ENCODE data around the gene MS4A13.

- TF ChIP-seq CTCF (IDR thresholded peaks at IDR 0.05) = no peak
- TF ChIP-seq EP300 (IDR thresholded peaks at IDR 0.05) = no peak
Measured at GRCh38 chr11:60561254-60561653, 46.1 kb downstream of the MS4A13 start.
